Prostate gland (tissue), 2 donors: Measurements from ENCODE around the gene B3GAT1. TPM values are rescaled to one million over a fixed set of nuclear protein-coding genes. Genes with fewer than 3 reads are reported as not detected.

Experiments used
- DNase-seq: peaks from one replicate; pipeline ENCODE4 v3.0.0-alpha.2; 2019; ENCODE audit warnings: low spot score
- H3K27ac ChIP-seq, 2 donors: fragments of 200-600 bp; sonication (generic); 2 replicates each; pipeline ENCODE4 v1.5.1; 2017 to 2019
- H3K27me3 ChIP-seq: fragments of 200-600 bp; sonication (generic); replicated peaks from 2 replicates; pipeline ENCODE4 v1.5.1; 2019; ENCODE audit not compliant: insufficient read depth
- H3K36me3 ChIP-seq, 2 donors: fragments of 200-600 bp; sonication (generic); 1 replicate in 1 of 2; 2 replicates in 1 of 2; pipeline versions ENCODE4 v1.5.1 to v1.8.1; 2017 to 2019
- H3K4me1 ChIP-seq: fragments of 200-600 bp; sonication (generic); replicated peaks from 2 replicates; pipeline ENCODE4 v1.5.1; 2019
- H3K4me3 ChIP-seq, 2 donors: fragments of 200-600 bp; sonication (generic); 2 replicates each; pipeline ENCODE4 v1.5.1; 2017 to 2019
- H3K9me3 ChIP-seq: fragments of 200-600 bp; sonication (generic); 2 replicates; pipeline ENCODE4 v1.5.1; 2017
- CTCF ChIP-seq, 4 experiments: fragments of 200-600 bp in 2 of 4; fragments of 450-650 bp in 2 of 4; sonication (generic) in 2 of 4; IDR thresholded peaks; 1 replicate in 3 of 4; 2 replicates in 1 of 4; pipeline ENCODE4 v1.5.1; 2016 to 2019; ENCODE audit warnings: antibody characterized with exemption in 4 of 4, mild to moderate bottlenecking in 2 of 4, moderate library complexity in 2 of 4
- POLR2A ChIP-seq: fragments of 450-650 bp; IDR thresholded peaks from one replicate; pipeline ENCODE4 v1.6.1; 2016; ENCODE audit warnings: antibody characterized with exemption, mild to moderate bottlenecking
- POLR2AphosphoS5 ChIP-seq: sonication (generic); formaldehyde crosslinking; IDR thresholded peaks from one replicate; pipeline ENCODE4 v1.6.1; 2017; ENCODE audit warnings: antibody characterized with exemption
- WGBS: methylation state at CpG from one replicate; pipeline ENCODE4 v1.1.5; 2018; 5-methylcytosine and 5-hydroxymethylcytosine counted together
- intact Hi-C: fragments of 100-400 bp; cut with DNase I; formaldehyde crosslinking; loops from one replicate; pipeline ENCODE4 v1.14.2; 2022
- total RNA-seq, 2 donors: library from RNA; depleted of rRNA; stranded (reverse); fragments of >200 nt; gene quantifications; one replicate each; pipeline ENCODE4 v1.1.0, GENCODE V29; 2016

B3GAT1 gene
- total RNA-seq, 2 donors from 2014 or later = 3.9 to 4.9 TPM

DNA sequence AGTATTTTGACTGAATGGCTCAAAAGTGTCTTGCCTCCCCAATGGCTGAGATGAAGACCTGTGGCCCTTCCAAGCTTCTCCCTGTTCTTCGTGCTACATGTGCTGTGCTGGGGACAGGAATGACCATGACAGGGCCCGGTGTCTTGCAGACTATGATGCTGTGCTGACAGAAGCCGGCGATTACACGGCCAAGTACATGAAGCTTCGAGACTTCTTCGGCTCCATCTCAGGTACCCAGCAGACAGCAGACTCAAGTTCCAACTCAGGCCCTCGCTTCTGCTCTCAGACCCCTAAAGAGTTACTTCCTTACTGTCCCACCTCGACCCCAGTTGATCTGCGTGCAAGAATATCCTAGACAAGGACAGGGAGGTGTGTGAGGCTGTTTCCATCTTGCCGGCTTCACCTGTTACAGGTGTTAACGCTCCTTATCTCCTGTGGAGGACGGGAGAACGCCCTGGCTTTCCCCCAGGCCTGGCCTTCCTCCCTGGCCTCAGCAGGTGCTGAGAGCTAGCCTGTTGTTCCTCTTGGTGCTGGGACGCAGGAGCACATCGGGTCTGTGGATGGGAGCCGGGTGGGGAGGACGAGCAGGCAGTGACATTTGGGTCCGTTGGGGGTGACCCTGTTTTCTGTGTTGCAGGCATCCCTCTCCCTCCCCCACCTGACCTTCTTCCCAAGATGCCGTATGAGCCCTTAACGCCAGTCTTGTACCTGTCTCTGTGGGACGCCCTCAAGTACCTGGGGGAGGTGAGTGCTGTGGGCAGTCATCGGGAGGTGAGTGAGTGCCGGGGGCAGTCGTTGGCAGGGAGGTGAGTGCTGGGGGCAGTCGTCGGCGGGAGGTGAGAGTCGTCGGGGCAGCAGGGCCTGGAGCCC, 42.2 kb downstream of the B3GAT1 start:
- Histone ChIP-seq H3K4me3 (no peak overlapping the region), H3K9me3 (no peaks in the 10 kb centered on the region), H3K4me1 (no peaks in the 10 kb centered on the region), H3K27ac (no peak overlapping the region), H3K36me3 (no peaks in the 10 kb centered on the region), H3K27me3 (no peaks in the 10 kb centered on the region)
- DNase-seq = no peak
- 91% methylated on average over 30 of the region's 30 CpGs for WGBS
- intact Hi-C loops = no loop called here
- TF ChIP-seq POLR2AphosphoS5 = no peak
- no peak for TF ChIP-seq CTCF (IDR thresholded peaks at IDR 0.05)
- TF ChIP-seq POLR2A = no peak

GRCh38 chr11:134367781-134368180, 44.3 kb downstream of the B3GAT1 start:
- Histone ChIP-seq H3K36me3 (no peaks in the 10 kb centered on the region), H3K27me3 (no peaks in the 10 kb centered on the region), H3K9me3 (no peaks in the 10 kb centered on the region), H3K27ac (no peak overlapping the region), H3K4me1 (no peaks in the 10 kb centered on the region), H3K4me3 (no peak overlapping the region)
- intact Hi-C loops = no loop called here
- no peak for DNase-seq
- no peak for TF ChIP-seq POLR2AphosphoS5
- TF ChIP-seq POLR2A = no peak
- TF ChIP-seq CTCF (IDR thresholded peaks at IDR 0.05) = no peak
- WGBS = 89% methylated on average over 14 of the region's 18 CpGs

- intact Hi-C loops = no loop called here
- Histone ChIP-seq H3K4me1 (no peaks in the 10 kb centered on the region), H3K4me3 (no peak overlapping the region), H3K9me3 (no peaks in the 10 kb centered on the region), H3K27ac (no peak overlapping the region), H3K27me3 (no peaks in the 10 kb centered on the region), H3K36me3 (no peaks in the 10 kb centered on the region)
- DNase-seq = no peak
- WGBS = 77% methylated on average over 7 of the region's 7 CpGs
- no peak for TF ChIP-seq POLR2A
- no peak for TF ChIP-seq POLR2AphosphoS5
- no peak for TF ChIP-seq CTCF (IDR thresholded peaks at IDR 0.05)
Observed at GRCh38 chr11:134366254-134366653, 45.8 kb downstream of the B3GAT1 start.

- 72% methylated on average over 22 of the region's 22 CpGs for WGBS
- Histone ChIP-seq H3K27me3 (no peaks in the 10 kb centered on the region), H3K9me3 (no peaks in the 10 kb centered on the region), H3K27ac (no peak overlapping the region), H3K4me3 (no peak overlapping the region), H3K4me1 (no peaks in the 10 kb centered on the region), H3K36me3 (no peaks in the 10 kb centered on the region)
- intact Hi-C loops = no loop called here
- TF ChIP-seq POLR2A (no peak), POLR2AphosphoS5 (no peak), CTCF (IDR thresholded peaks at IDR 0.05) (no peak)
- DNase-seq = no peak
Observed at GRCh38 chr11:134365011-134365925, 46.8 kb downstream of the B3GAT1 start.
